Neural cell (in vitro differentiated cells): Measurements from ENCODE around the gene NETO1. TPM values are rescaled to one million over a fixed set of nuclear protein-coding genes. Genes with fewer than 3 reads are reported as not detected.

Experiments used
- H2AFZ ChIP-seq: fragments of 200-600, 300-800 bp; sonication (generic), shearing (Covaris generic); 2 replicates; pipeline ENCODE4 v1.6.0; 2014; ENCODE audit warnings: low read depth, mild to moderate bottlenecking, antibody characterized with exemption, low read length, moderate library complexity
- H3F3A ChIP-seq: fragments of 200-600 bp; shearing (Covaris generic); 2 replicates; pipeline ENCODE4 v1.6.1; 2016; ENCODE audit warnings: mild to moderate bottlenecking, moderate library complexity, mixed read lengths, antibody characterized with exemption, low read length; ENCODE audit not compliant: insufficient read depth, poor library complexity, severe bottlenecking
- H3K27ac ChIP-seq: fragments of 200-600, 300-800 bp; sonication (generic), shearing (Covaris generic); 2 replicates; pipeline ENCODE4 v1.5.1; 2014; ENCODE audit warnings: mild to moderate bottlenecking, low read length, moderate library complexity
- H3K27me3 ChIP-seq: fragments of 300-800, 200-600 bp; sonication (generic), shearing (Covaris generic); 2 replicates; pipeline ENCODE4 v1.6.0; 2014; ENCODE audit warnings: mild to moderate bottlenecking, low read depth, low read length, moderate library complexity; ENCODE audit not compliant: insufficient read depth
- H3K36me3 ChIP-seq: fragments of 300-800, 200-600 bp; sonication (generic), shearing (Covaris generic); 2 replicates; pipeline ENCODE4 v1.5.1; 2014; ENCODE audit warnings: mild to moderate bottlenecking, antibody characterized with exemption, low read length, moderate library complexity; ENCODE audit not compliant: insufficient read depth
- H3K4me2 ChIP-seq: fragments of 300-800, 200-600 bp; sonication (generic), shearing (Covaris generic); 2 replicates; pipeline ENCODE4 v1.6.0; 2014; ENCODE audit warnings: mild to moderate bottlenecking, low read length
- H3K4me3 ChIP-seq: fragments of 300-800, 200-600 bp; sonication (generic), shearing (Covaris generic); 2 replicates; pipeline ENCODE4 v1.5.1; 2014; ENCODE audit warnings: mild to moderate bottlenecking, low read length, moderate library complexity
- H3K79me2 ChIP-seq: fragments of 200-600 bp; shearing (Covaris generic); replicated peaks from 2 replicates; pipeline ENCODE4 v1.6.0; 2014; ENCODE audit warnings: mild to moderate bottlenecking, low read length, moderate library complexity; ENCODE audit not compliant: insufficient read depth
- H3K9ac ChIP-seq: fragments of 300-800, 200-600 bp; sonication (generic), shearing (Covaris generic); 2 replicates; pipeline ENCODE4 v1.6.1; 2016; ENCODE audit warnings: mild to moderate bottlenecking, low read length, mixed read lengths
- H3K9me2 ChIP-seq: fragments of 200-600 bp; shearing (Covaris generic); 2 replicates; pipeline ENCODE4 v1.6.1; 2016; ENCODE audit warnings: mild to moderate bottlenecking, low read length, mixed read lengths; ENCODE audit not compliant: insufficient read depth
- H3K9me3 ChIP-seq: fragments of 200-600, 300-800 bp; sonication (generic), shearing (Covaris generic); 2 replicates; pipeline ENCODE4 v1.6.1; 2016; ENCODE audit warnings: mild to moderate bottlenecking, mixed run types, low read length, moderate library complexity, mixed read lengths
- H4K20me1 ChIP-seq: fragments of 200-600 bp; shearing (Covaris generic); 2 replicates; pipeline ENCODE4 v1.6.1; 2016; ENCODE audit warnings: mild to moderate bottlenecking, mixed run types; ENCODE audit not compliant: insufficient read depth
- EP300 ChIP-seq: fragments of 450-650 bp; conservative IDR thresholded peaks from 2 replicates; pipeline ENCODE4 v1.6.1; 2014; ENCODE audit warnings: antibody characterized with exemption, mild to moderate bottlenecking, moderate library complexity; ENCODE audit not compliant: poor library complexity, severe bottlenecking
- EZH2 ChIP-seq: fragments of 200-600, 300-800 bp; shearing (Covaris generic), sonication (generic); IDR thresholded peaks from 2 replicates; pipeline ENCODE4 v1.6.1; 2014; ENCODE audit warnings: antibody characterized with exemption, low read length, borderline replicate concordance, mild to moderate bottlenecking; ENCODE audit not compliant: insufficient read depth, poor library complexity, severe bottlenecking
- MXI1 ChIP-seq: fragments of 450-650 bp; conservative IDR thresholded peaks from 2 replicates; pipeline ENCODE4 v1.6.1; 2014; ENCODE audit warnings: antibody characterized with exemption, mild to moderate bottlenecking; ENCODE audit not compliant: poor library complexity, severe bottlenecking
- POLR2AphosphoS5 ChIP-seq: IDR thresholded peaks from 2 replicates; pipeline ENCODE4 v1.6.1; 2012
- RAD21 ChIP-seq: fragments of 450-650 bp; conservative IDR thresholded peaks from 2 replicates; pipeline ENCODE4 v1.6.1; 2014; ENCODE audit warnings: antibody characterized with exemption, mild to moderate bottlenecking, moderate library complexity
- REST ChIP-seq: IDR thresholded peaks from 2 replicates; pipeline ENCODE4 v1.6.1; 2012; ENCODE audit warnings: borderline replicate concordance
- SMC3 ChIP-seq: fragments of 450-650 bp; conservative IDR thresholded peaks from 2 replicates; pipeline ENCODE4 v1.6.1; 2014; ENCODE audit warnings: antibody characterized with exemption, mild to moderate bottlenecking, moderate library complexity; ENCODE audit not compliant: poor library complexity
- TAF1 ChIP-seq: IDR thresholded peaks from 2 replicates; pipeline ENCODE4 v1.6.1; 2012; ENCODE audit warnings: low read depth
- polyA plus RNA-seq: library from polyadenylated mRNA; depleted of rRNA; stranded (reverse); fragments of >200 nt; gene quantifications from 2 replicates; pipeline ENCODE4 v1.2.3, GENCODE V29; 2014
- TF ChIP-seq, protein P1 (sequence below): fragments of 450-650 bp; IDR thresholded peaks from 2 replicates; pipeline ENCODE4 v1.5.1; 2014; ENCODE audit warnings: antibody characterized with exemption, mild to moderate bottlenecking, moderate library complexity; ENCODE audit not compliant: poor library complexity, severe bottlenecking

NETO1 gene
- polyA plus RNA-seq, 1 donor from 2014 or later = 0.45 TPM

DNA sequence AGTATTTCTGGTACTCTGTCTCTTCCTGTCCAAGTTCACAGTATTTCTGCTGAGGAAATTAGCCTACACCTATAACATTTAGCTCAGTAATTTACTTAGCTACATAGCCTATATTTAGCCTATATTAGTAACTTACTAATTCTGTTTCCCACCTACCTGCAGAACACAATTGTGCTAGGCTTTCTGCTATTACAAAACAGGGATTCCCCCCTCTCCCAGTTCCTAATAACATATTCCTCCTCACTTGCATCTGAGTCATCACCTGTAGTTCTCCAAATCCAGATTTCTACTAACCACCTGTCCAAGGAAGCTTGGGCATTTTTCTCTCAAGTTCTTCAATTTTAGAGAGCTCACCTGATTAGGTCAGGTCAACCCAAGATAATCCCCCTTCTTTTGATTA, 94.9 kb downstream of the NETO1 start:
- Histone ChIP-seq H3K4me3 (no peak overlapping the region), H3K27me3 (no peaks in the 10 kb centered on the region), H3K9me3 (no peaks in the 10 kb centered on the region), H3K27ac (no peak overlapping the region), H3F3A (no peaks in the 10 kb centered on the region), H3K36me3 (no peaks in the 10 kb centered on the region), H3K9ac (no peak overlapping the region), H3K4me2 (no peak overlapping the region), H3K9me2 (no peaks in the 10 kb centered on the region), H3K79me2 (no peaks in the 10 kb centered on the region), H4K20me1 (no peaks in the 10 kb centered on the region), H2AFZ (no peak overlapping the region)
- TF ChIP-seq EZH2 = no peak
- TF ChIP-seq MXI1 = no peak

- Histone ChIP-seq H3K4me2 (no peak overlapping the region), H3K79me2 (no peaks in the 10 kb centered on the region), H3K4me3 (no peak overlapping the region), H3K9me2 (no peaks in the 10 kb centered on the region), H3K27ac (no peak overlapping the region), H3K27me3 (no peaks in the 10 kb centered on the region), H4K20me1 (no peaks in the 10 kb centered on the region), H3K36me3 (no peaks in the 10 kb centered on the region), H3F3A (no peaks in the 10 kb centered on the region), H3K9ac (no peak overlapping the region), H2AFZ (no peak overlapping the region), H3K9me3 (no peaks in the 10 kb centered on the region)
- no peak for TF ChIP-seq TAF1
- no peak for TF ChIP-seq RAD21
- TF ChIP-seq EP300 = no peak
- no peak for TF ChIP-seq MXI1
- no peak for TF ChIP-seq POLR2AphosphoS5
- TF ChIP-seq REST = no peak
- TF ChIP-seq SMC3 = no peak
- TF ChIP-seq, protein P1, sequence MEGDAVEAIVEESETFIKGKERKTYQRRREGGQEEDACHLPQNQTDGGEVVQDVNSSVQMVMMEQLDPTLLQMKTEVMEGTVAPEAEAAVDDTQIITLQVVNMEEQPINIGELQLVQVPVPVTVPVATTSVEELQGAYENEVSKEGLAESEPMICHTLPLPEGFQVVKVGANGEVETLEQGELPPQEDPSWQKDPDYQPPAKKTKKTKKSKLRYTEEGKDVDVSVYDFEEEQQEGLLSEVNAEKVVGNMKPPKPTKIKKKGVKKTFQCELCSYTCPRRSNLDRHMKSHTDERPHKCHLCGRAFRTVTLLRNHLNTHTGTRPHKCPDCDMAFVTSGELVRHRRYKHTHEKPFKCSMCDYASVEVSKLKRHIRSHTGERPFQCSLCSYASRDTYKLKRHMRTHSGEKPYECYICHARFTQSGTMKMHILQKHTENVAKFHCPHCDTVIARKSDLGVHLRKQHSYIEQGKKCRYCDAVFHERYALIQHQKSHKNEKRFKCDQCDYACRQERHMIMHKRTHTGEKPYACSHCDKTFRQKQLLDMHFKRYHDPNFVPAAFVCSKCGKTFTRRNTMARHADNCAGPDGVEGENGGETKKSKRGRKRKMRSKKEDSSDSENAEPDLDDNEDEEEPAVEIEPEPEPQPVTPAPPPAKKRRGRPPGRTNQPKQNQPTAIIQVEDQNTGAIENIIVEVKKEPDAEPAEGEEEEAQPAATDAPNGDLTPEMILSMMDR = no peak
- TF ChIP-seq EZH2 = no peak
Observed at GRCh38 chr18:72768681-72769229, 99.0 kb downstream of the NETO1 start.

GRCh38 chr18:72762515-72763122, 105.2 kb downstream of the NETO1 start:
- H3K79me2 ChIP-seq = no peaks in the 10 kb centered on the region
- H2AFZ ChIP-seq = no peak overlapping the region
- no peaks in the 10 kb centered on the region for H3K9me2 ChIP-seq
- no peaks in the 10 kb centered on the region for H3F3A ChIP-seq
- TF ChIP-seq TAF1 (no peak), MXI1 (no peak), REST (no peak), RAD21 (peak; percentile 95), EP300 (no peak), POLR2AphosphoS5 (no peak), EZH2 (no peak), SMC3 (peak; percentile 95)
- TF ChIP-seq, protein P1 = peak; percentile 89
- H3K4me2 ChIP-seq = no peak overlapping the region
- no peak overlapping the region for H3K9ac ChIP-seq
- no peak overlapping the region for H3K4me3 ChIP-seq
- no peaks in the 10 kb centered on the region for H3K27me3 ChIP-seq
- no peaks in the 10 kb centered on the region for H4K20me1 ChIP-seq
- no peaks in the 10 kb centered on the region for H3K9me3 ChIP-seq
- H3K27ac ChIP-seq = no peak overlapping the region
- H3K36me3 ChIP-seq = no peaks in the 10 kb centered on the region
